HUES48 (cell line): ENCODE results near the gene EPHB3.

ENCODE experiments used
- H3K27ac ChIP-seq: one replicate; pipeline ENCODE4 v1.7.0; 2013; ENCODE audit warnings: low read depth, low read length, inconsistent platforms
- H3K27me3 ChIP-seq: 2 replicates; pipeline ENCODE4 v1.6.1; 2013; ENCODE audit warnings: mild to moderate bottlenecking, low read length; ENCODE audit not compliant: control insufficient read depth, insufficient read depth
- H3K36me3 ChIP-seq: 2 replicates; pipeline ENCODE4 v1.6.1; 2013; ENCODE audit warnings: low read length; ENCODE audit not compliant: control insufficient read depth, insufficient read depth
- H3K4me1 ChIP-seq: 2 replicates; pipeline ENCODE4 v1.6.1; 2013; ENCODE audit warnings: mild to moderate bottlenecking, low read length; ENCODE audit not compliant: control insufficient read depth, insufficient read depth
- H3K4me3 ChIP-seq: 2 replicates; pipeline ENCODE4 v1.5.1; 2013; ENCODE audit warnings: mild to moderate bottlenecking, low read depth, low read length
- H3K9ac ChIP-seq: 2 replicates; pipeline ENCODE4 v1.6.1; 2013; ENCODE audit warnings: mild to moderate bottlenecking, low read depth, low read length, moderate library complexity
- H3K9me3 ChIP-seq: 2 replicates; pipeline ENCODE4 v1.6.1; 2013; ENCODE audit warnings: low read length; ENCODE audit not compliant: control insufficient read depth, insufficient read depth

Gene EPHB3

GRCh38 chr3:184561061-184561912 lies at the start of gene EPHB3:
EPHB3 (plus strand) TSS chr3:184561785; CDS start chr3:184562236, 451 bp downstream.
- peak within 1 kb of the TSS; percentile 52; the same call in 1 of the 2 replicates for H3K4me3 ChIP-seq
- no peaks in the 10 kb centered on the region for H3K36me3 ChIP-seq
- H3K9ac ChIP-seq, result no peak within 1 kb of the TSS
- peaks cover 96% of the 10 kb centered on the region for H3K27me3 ChIP-seq
- no peak within 1 kb of the TSS for H3K27ac ChIP-seq
- H3K9me3 ChIP-seq, result no peaks in the 10 kb centered on the region
- H3K4me1 ChIP-seq, result peaks cover 48% of the 10 kb centered on the region

- peaks cover 54% of the 10 kb centered on the region for H3K27me3 ChIP-seq
- no peaks in the 10 kb centered on the region for H3K36me3 ChIP-seq
- H3K9me3 ChIP-seq, result 0 out of 2 replicates have a peak, but pooled peaks cover 2% of the 10 kb centered on the region
- H3K27ac ChIP-seq, result no peak overlapping the region
- H3K4me3 ChIP-seq, result no peak overlapping the region
- peaks cover 18% of the 10 kb centered on the region; the same call in 1 of the 2 replicates for H3K4me1 ChIP-seq
- no peak overlapping the region for H3K9ac ChIP-seq
Measured at GRCh38 chr3:184512621-184513020, 49.0 kb upstream of the EPHB3 start.

DNA sequence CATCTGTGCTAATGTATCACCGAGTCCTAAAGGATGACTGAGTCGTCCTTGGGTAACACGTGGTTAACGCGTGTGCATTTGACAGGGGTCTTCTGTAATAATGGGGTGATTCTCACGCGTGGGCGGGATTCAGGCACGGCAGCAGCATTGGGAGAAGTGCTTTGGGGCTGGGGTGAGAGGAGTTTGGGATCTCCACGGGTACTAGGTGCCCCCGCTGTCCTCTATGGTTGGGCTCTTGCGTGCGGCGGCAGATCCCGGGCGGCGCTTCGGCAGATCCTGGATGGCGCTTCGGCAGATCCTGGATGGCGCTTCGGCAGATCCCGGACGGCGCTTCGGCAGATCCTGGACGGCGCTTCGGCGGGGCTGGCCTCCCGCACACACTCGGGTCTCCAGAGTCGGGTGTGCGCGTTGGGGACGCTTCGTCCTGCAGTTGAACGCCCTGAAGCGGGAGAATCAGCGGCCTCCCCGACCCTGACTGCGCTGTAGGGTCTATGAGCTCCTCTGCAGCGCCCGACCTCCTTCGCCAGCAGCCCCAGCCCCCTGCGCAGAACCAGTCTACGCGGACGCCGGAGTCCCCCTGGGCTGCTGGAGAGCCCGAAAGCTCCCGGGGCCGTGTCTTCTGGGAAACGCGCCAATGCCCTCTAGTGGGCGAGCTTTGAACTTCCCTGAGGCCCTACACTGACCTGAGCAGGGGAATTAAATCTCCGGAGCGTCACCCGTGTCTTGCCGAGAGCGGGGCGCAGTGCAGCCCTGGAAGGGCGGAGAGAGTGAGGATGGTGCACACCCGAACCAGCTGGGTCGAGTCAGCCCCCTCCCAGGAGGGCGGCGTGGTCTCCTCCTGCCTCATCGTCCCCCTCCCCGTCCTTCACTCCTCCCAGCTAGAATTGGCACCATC lies 48.1 kb upstream of the EPHB3 start:
- Histone ChIP-seq H3K36me3 (no peaks in the 10 kb centered on the region), H3K9me3 (0 out of 2 replicates have a peak, but pooled peaks cover 2% of the 10 kb centered on the region), H3K4me3 (peak overlapping the region; percentile 55), H3K27ac (no peak overlapping the region), H3K4me1 (peaks cover 18% of the 10 kb centered on the region; the same call in 1 of the 2 replicates), H3K27me3 (peaks cover 53% of the 10 kb centered on the region), H3K9ac (no peak overlapping the region)

- H3K27me3 ChIP-seq, result peaks cover 52% of the 10 kb centered on the region
- H3K4me3 ChIP-seq, result peak overlapping the region; percentile 55
Measured at GRCh38 chr3:184514171-184514490, 47.5 kb upstream of the EPHB3 start.

DNA sequence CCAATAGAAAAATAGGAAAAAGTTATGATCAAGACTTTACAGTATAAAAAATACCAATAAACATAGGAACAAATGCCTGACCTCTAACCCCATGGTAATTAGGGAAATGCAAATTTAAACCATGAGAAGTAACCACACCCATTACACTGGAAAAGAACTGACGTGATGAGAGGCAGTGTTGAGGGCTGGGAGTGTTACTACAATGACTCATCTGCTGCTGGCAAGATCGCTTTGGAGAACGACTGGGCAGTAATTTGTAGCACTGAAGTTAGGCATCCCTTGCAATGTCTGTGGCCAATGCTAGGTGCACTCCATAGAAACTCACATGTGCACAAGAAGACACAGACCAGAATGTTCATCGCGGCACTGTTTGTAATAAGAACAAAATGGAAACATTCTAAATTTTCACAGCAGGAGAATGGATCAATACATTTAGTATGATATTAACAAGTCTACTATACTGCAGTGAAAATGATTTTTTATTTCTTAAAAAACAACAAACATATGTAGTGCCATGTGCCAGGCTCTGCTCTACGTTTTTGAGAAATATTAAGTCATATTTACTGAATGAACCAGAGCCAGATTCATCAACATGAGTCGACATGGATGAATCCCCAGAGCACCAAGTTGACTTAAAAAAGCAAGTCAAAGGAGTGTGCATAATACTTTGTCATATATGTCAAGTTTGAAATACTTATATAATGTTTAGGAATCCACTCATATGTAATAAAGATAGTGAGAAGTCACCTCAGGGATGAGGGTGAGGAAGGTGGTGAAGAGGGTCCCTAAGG lies 37.6 kb upstream of the EPHB3 start:
- Histone ChIP-seq H3K9me3 (no peaks in the 10 kb centered on the region), H3K4me3 (peak overlapping the region; percentile 62; the same call in 1 of the 2 replicates), H3K27me3 (peaks cover 18% of the 10 kb centered on the region)

More at GRCh38 chr3:184514171-184514490, 47.5 kb upstream of the EPHB3 start:
- no peak overlapping the region for H3K27ac ChIP-seq
- 0 out of 2 replicates have a peak, but pooled peaks cover 2% of the 10 kb centered on the region for H3K9me3 ChIP-seq
- H3K36me3 ChIP-seq, result no peaks in the 10 kb centered on the region
- H3K9ac ChIP-seq, result no peak overlapping the region
- H3K4me1 ChIP-seq, result peaks cover 18% of the 10 kb centered on the region; the same call in 1 of the 2 replicates

DNA sequence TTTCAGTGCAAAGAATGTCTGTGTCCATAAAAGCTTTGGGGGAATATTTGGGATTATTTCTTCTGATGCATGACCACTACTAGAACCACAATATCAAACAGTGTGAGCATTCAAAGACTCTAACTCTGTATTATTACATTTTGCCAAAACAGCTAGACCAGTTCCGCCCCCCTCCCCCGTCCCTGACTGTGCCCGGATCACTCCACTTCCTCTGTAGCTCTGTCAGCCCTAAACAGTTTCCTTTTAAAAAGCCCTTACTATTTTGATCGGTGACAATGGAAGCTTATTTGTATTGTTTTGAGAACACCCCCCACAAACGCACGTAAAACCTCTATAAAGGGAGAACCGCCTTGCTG lies 36.6 kb upstream of the EPHB3 start:
- Histone ChIP-seq H3K4me3 (peak overlapping the region; percentile 62), H3K4me1 (peaks cover 24% of the 10 kb centered on the region), H3K27ac (peak overlapping the region; percentile 85), H3K27me3 (peaks cover 18% of the 10 kb centered on the region), H3K9me3 (no peaks in the 10 kb centered on the region), H3K9ac (peak overlapping the region; percentile 62), H3K36me3 (no peaks in the 10 kb centered on the region)

More for the DNA sequence above, 37.6 kb upstream of the EPHB3 start:
- Histone ChIP-seq H3K27ac (no peak overlapping the region), H3K36me3 (no peaks in the 10 kb centered on the region), H3K4me1 (peaks cover 26% of the 10 kb centered on the region), H3K9ac (no peak overlapping the region)

DNA sequence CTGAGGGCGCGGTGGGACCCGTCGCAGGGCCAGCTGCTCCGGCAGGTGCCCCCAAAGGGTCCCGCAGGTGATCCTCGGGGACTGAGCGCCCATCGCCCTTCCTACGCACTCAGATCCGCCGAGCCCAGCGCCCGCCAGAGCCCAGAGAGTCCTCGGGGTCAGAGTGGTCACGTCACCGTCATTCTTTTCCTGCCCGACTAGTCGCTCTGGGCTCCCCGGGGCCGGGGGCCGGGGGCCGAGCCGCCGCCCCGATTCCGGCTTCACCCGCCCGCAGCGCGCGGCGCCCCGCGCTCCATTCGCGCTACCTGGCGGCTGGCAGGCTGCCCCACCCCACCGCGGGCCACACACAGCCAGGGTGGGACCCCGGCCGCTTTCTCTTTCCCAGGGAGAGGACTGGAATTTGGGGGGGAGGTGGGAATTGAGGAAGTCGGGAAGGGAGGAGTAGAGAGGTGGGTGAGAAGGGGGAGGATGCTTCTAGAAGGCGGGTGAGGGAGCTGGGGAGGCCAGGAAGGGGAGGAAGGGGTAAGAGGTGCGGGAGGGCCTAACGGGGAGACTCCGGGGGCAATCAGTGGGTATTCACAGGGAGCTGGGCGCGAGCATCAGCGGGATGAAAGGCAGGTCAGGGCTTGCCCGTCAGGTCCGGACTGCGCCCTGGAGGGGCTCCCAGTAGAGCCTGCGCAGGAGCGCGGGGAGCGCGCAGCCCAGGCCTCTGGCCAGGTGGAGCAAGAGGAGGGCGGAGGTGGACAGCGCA lies 36.1 kb upstream of the EPHB3 start:
- peaks cover 18% of the 10 kb centered on the region for H3K27me3 ChIP-seq
- H3K4me3 ChIP-seq, result peak overlapping the region; percentile 62

DNA sequence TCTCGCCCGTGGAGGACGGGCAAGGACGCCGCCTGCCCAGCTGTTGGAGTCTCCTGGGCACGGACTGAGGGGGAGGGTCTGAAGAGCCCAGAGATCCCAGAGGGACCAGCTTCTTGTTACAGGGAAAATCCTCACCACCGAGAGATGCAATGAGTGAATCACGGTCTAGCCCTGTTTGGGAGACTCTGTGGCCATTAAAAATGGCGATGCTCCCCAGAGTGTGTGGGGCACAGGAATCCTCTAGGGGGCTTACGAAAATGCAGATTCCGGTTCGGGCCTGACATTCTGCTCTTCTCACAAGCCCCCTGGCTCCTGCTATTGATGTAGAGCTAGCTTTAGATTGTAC lies 35.5 kb upstream of the EPHB3 start:
- H3K9me3 ChIP-seq, result no peaks in the 10 kb centered on the region
- H3K27me3 ChIP-seq, result peaks cover 18% of the 10 kb centered on the region
- H3K36me3 ChIP-seq, result no peaks in the 10 kb centered on the region
- peak overlapping the region; percentile 62 for H3K9ac ChIP-seq
- peaks cover 24% of the 10 kb centered on the region for H3K4me1 ChIP-seq
- H3K27ac ChIP-seq, result peak overlapping the region; percentile 79
- peak overlapping the region; percentile 62 for H3K4me3 ChIP-seq

More for the DNA sequence above, 36.1 kb upstream of the EPHB3 start:
- Histone ChIP-seq H3K9me3 (no peaks in the 10 kb centered on the region), H3K4me1 (peaks cover 24% of the 10 kb centered on the region), H3K27ac (peak overlapping the region; percentile 85), H3K36me3 (no peaks in the 10 kb centered on the region), H3K9ac (peak overlapping the region; percentile 62)

DNA sequence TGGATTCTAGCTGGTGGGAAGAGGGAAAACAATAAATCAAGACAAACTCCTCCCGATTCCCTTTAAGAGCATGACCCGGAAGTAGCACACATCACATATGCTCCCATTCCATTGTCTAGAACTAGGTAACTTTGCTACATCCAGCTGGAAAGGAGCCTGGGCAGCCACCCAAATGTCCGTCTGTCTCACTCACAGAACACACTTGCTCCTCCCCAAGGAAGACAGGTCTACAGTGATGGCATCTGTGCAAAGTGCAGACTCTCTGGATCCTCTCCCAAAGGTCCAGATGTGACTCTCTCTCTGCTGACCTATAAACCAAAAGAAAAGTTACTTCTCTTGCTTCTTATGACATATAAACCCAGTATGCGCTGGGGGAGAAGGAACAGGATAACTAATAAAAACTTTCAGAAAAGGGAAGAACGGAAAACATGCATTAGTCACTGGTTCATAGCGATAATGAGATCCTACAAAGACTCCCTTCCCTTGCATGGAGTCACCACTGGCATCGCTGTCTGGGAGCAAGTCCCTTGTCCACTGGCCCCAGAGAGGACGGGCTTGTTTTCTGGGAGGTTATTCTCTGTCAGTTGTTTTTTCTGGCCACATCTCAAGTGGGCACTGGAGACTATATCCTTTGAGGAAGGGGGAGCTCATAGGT lies 29.8 kb upstream of the EPHB3 start:
- H3K27me3 ChIP-seq, result peaks cover 6% of the 10 kb centered on the region
- H3K27ac ChIP-seq, result no peak overlapping the region
- H3K36me3 ChIP-seq, result no peaks in the 10 kb centered on the region
- no peak overlapping the region for H3K9ac ChIP-seq
- no peak overlapping the region for H3K4me3 ChIP-seq
- no peaks in the 10 kb centered on the region for H3K4me1 ChIP-seq
- H3K9me3 ChIP-seq, result no peaks in the 10 kb centered on the region
